ENCODE measurements around the gene PRR29. TPM values are rescaled to one million over a fixed set of nuclear protein-coding genes. Genes with fewer than 3 reads are reported as not detected.

PRR29 gene
- total RNA-seq, 2 experiments from 2014 or later: 0.16 to 0.29 TPM

GRCh38 chr17:64028874-64029464, 30.8 kb downstream of the PRR29 start:
- H3K9me2 ChIP-seq (ENCODE audit: insufficient read depth, low read length): no peaks in the 10 kb centered on the region
- no peak overlapping the region for H3K27ac ChIP-seq (ENCODE audit: low read depth, low read length, poor library complexity, severe bottlenecking)
- intact Hi-C loops (cut with micrococcal nuclease; ENCODE audit: unreplicated experiment): loop anchor here (1.0 to 5.0 kb wide), 2 partner anchors 104 to 253 kb away; no protein-coding TSS in a partner anchor
- CTCF ChIA-PET (ENCODE audit: unreplicated experiment): interaction anchor here (0.5 to 5.0 kb wide), 9 partner anchors 9 to 130 kb away, joined by 3 to 46 read pairs (median 3); no protein-coding TSS in a partner anchor
- no peak overlapping the region for H3K4me2 ChIP-seq (ENCODE audit: low read length)
- H2AFZ ChIP-seq (ENCODE audit: low read length): 0 out of 2 replicates have a peak overlapping the region, but pooled peaks have one; percentile 13
- no peaks in the 10 kb centered on the region for H4K20me1 ChIP-seq (ENCODE audit: insufficient read depth, low read length)
- H3K9me3 ChIP-seq (ENCODE audit: low read length): no peaks in the 10 kb centered on the region
- DNase-seq (ENCODE audit: low spot score): peak; percentile 83
- no peak overlapping the region for H3K4me3 ChIP-seq (ENCODE audit: low read depth, low read length, poor library complexity, severe bottlenecking)
- peaks cover 45% of the 10 kb centered on the region for H3K4me1 ChIP-seq (ENCODE audit: insufficient read depth, low read length, poor library complexity, severe bottlenecking)
- peak; percentile 94 for TF ChIP-seq CTCF (conservative IDR thresholded peaks at IDR 0.05; ENCODE audit: low read length)
- no peak for TF ChIP-seq EZH2phosphoT487 (IDR thresholded peaks at IDR 0.05; ENCODE audit: borderline replicate concordance, low read depth, low read length)
- no peaks in the 10 kb centered on the region for H3K79me2 ChIP-seq (ENCODE audit: insufficient read depth, low read depth, low read length)
- no peaks in the 10 kb centered on the region for H3K36me3 ChIP-seq (ENCODE audit: insufficient read depth, low read length)
- BruUV-seq (replicated peaks): no TSS peak
- POLR2A ChIA-PET: interaction anchor here (0.6 to 5.0 kb wide), 8 partner anchors 10 to 117 kb away, joined by 3 to 37 read pairs (median 6); partner anchors contain the start of gene ERN1

- POLR2A ChIA-PET: interaction anchor here (0.7 to 5.0 kb wide), 3 partner anchors 24 to 244 kb away, joined by 3 to 37 read pairs (median 3); partner anchors contain the start of gene ERN1
- Histone ChIP-seq H3K4me2 (ENCODE audit: low read length) (no peak overlapping the region), H3K9me2 (ENCODE audit: insufficient read depth, low read length) (no peaks in the 10 kb centered on the region), H3K4me1 (ENCODE audit: insufficient read depth, low read length, poor library complexity, severe bottlenecking) (peaks cover 19% of the 10 kb centered on the region), H3K9me3 (ENCODE audit: low read length) (no peaks in the 10 kb centered on the region), H3K27ac (ENCODE audit: low read depth, low read length, poor library complexity, severe bottlenecking) (no peak overlapping the region), H3K36me3 (ENCODE audit: insufficient read depth, low read length) (no peaks in the 10 kb centered on the region), H2AFZ (ENCODE audit: low read length) (no peak overlapping the region), H3K79me2 (ENCODE audit: insufficient read depth, low read depth, low read length) (no peaks in the 10 kb centered on the region), H3K4me3 (ENCODE audit: low read depth, low read length, poor library complexity, severe bottlenecking) (no peak overlapping the region), H4K20me1 (ENCODE audit: insufficient read depth, low read length) (no peaks in the 10 kb centered on the region)
- no peak for DNase-seq (ENCODE audit: low spot score)
- intact Hi-C loops (cut with micrococcal nuclease; ENCODE audit: unreplicated experiment): no loop called here
- no peak for TF ChIP-seq CTCF (conservative IDR thresholded peaks at IDR 0.05; ENCODE audit: low read length)
- no peak for TF ChIP-seq EZH2phosphoT487 (IDR thresholded peaks at IDR 0.05; ENCODE audit: borderline replicate concordance, low read depth, low read length)
- BruUV-seq (replicated peaks): no TSS peak
- CTCF ChIA-PET (ENCODE audit: unreplicated experiment): no interaction called here
Observed at GRCh38 chr17:64032081-64032480, 33.9 kb downstream of the PRR29 start.
